HG03108 (cell line): ENCODE measurements around the gene FAM131B.

Experiments used
- ATAC-seq: cut with Tn5 transposase; IDR thresholded peaks from one replicate; pipeline ENCODE4 v1.9.1; 2021; ENCODE audit warnings: moderate library complexity; ENCODE audit not compliant: unreplicated experiment

Gene FAM131B

DNA sequence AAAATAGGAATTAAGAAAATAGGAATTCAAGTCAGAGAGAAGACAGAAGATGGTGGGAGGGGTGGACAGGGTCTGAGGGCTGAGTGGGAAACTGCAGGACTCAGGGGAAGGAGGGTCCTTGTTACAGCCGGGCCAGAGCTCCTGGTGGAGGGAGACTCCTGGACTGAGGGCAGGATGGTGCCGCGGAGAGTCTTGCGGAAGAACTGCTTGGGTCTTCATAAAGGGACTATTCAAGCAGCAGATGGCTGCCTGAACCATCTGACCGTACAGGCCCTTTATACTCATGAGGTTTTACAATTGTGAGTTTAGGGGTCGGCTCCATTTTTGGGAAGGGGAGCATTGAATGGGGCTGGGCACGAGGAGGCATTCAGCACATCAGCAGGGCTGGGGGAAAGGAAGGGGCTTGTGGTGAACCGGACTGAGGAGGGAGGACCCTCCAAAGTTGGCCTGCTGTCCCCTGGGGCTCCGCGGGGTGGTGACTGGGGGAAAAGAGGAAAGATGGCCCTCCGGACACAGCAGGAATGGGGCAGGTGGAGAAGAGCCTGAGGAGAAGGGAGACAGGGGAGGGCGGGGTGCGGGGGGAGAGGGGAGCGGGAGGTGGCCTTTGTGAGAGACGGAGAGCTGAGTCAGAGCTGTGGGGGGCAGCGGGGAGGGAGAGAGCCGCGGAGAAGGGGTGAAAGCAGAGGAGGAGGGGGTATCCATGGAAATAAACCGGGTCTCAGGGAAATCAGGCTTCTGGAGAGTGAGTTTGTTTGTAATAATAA, 1.5 kb downstream of the FAM131B start:
- ATAC-seq, result no peak

DNA sequence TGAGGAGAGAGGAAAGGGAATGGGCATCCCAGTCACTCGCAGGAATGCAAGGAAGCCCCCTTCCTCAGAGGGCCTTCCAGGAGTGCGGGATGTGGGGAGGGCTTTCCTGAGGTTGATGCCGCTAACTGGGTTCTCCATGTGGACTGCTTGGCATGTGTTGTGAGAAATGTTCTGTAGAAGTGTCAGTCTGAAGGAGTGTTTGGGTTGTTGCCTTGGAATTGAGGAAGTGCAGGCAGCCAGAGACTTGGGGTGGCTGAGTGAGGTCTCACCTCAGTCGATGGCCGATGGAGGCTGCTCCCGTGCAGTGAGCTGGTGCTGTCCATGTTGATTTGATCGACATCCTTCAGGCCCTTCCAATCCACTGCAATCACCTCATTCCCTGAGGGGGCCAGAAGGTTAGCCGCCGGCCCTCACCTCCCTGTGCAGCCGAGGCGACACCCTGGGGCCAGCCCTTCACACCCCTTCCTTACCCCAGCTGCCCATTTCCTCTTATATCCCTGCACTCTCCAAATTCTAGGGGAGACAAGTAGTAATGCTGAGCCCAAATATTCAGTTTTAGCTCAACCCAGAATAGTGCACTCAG, 2.7 kb downstream of the FAM131B start:
- ATAC-seq, result no peak

DNA sequence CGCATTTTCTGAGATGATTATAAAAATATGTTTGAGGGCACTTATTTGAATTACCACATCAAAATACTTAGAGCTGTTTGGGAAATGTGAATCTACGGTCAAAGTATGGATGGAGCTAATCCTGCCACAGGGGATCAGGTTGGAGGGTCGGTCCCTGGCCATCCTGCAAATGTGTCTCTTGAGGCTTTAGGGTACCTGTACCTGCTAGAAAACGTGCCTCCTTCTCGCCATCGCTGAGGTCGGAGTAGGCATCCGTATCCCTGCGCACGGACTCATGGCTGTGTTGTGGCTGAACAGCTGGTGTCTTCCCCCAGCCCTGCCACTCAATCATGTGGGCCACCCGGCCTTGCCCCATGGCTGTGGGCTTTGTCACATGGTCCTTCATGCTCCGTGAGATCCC, 3.9 kb downstream of the FAM131B start:
- no peak for ATAC-seq

DNA sequence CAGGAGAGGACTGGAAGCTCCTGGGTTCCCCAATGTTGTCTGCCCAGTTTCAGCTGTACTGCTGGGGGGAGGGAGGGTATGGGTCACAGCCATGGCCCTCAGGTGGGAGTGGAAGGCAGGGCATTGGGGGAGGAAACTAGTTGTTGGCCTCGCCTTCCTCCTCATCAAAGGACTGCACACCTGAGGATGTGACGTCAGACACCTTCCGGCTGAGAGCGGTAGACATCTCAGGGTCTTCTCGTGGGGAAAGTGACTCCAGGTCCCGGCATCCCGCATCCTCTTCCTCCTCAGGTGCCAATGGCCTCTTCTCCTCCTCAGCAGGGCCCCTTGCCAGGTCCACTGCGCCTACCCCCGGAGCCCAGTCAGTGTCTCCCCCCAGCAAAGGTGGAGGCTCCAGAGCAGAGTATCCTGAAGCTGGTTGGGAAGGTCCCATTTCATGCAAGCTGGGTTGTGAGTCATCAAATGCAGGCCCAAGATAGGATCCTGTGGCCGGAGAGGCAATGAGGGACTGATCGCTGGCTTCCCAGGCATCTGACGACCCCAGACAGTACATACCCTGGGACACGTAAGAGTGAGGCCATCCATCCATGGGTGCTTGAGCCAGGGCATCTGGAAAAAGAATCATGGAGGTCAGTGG, 6.0 kb downstream of the FAM131B start:
- ATAC-seq, result no peak

DNA sequence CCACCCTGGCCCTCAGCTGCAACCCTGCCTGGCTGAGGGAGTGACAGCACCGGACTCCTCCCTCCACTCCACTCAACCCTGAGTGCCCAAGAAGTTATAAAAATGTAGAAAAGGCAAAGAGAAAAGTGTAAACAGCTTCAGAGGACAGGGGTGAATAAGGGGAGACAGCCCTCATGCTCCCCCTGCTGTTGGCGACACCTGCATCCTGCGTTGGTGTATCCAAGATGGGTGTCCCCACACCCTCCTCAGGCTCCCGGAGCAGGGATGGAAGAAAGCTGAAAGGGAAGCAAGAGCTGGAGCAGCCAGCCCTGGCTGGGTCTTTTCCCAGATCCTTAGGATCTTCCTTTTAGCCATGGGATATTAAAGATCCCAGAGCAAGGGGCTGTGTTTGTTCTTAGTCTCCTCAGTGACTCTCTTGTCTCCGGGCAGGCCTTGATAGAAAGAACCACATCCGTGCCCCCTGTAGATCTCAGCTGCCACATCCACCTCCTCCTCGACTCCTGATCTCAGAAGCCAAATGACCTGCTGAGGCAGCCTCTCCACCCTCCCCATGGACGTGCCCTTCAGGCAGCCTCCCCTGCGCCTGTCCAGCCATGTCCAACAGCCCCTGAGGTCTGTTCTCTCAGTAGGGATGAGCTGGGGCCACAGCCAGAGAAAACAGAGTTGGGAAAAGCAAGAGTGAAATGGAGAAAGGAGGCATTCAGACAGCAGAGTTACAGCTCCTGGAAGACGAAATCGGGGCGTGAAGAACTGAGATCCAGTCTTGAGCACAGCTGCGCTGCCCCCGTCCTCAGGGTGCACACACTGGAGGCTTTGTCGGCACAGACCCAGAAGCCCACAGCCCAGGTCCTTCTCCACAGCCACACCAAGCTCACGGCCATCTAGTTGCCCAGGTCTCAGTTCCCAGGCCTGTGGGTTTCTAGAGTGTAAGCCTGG, 6.8 kb downstream of the FAM131B start:
- no peak for ATAC-seq

DNA sequence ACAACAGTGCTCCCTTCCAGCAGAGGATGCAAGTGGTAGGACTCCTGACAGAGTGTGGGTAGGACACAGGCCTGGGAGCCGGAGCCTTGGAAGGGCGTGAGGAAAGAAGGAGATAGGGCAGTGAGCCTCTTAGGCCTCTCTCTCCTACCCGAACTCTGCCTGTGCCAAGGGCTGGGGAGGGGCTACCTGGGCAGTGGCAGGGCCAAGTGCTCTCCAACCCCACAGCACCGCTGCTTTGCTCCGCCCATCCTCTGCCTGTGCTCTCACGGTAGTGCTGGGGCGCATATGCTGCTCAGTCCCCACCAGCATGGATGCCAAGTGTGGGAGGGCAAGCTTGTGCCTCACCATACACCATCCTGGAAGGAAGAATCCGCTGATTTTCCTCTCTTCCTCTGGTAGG, 7.5 kb downstream of the FAM131B start:
- ATAC-seq, result no peak

DNA sequence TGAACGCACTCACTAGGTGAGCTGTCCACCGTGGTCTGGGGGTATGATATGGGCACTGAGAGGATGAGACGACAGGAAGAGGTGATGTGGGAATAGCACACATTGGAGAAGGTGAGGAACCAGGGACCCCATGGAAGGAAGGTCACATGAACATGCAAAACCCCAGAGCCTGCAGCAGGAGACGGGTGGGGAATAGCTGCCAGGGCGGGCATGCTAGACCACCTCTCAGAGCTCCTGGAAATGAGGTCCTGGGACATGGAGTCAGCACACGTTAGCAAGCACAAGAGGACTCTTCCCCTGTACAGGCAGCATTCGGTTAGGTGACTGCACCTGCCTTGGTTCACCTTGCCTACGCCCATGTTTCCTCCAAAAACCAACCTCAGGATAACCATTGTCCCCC, 8.1 kb downstream of the FAM131B start:
- ATAC-seq, result no peak

DNA sequence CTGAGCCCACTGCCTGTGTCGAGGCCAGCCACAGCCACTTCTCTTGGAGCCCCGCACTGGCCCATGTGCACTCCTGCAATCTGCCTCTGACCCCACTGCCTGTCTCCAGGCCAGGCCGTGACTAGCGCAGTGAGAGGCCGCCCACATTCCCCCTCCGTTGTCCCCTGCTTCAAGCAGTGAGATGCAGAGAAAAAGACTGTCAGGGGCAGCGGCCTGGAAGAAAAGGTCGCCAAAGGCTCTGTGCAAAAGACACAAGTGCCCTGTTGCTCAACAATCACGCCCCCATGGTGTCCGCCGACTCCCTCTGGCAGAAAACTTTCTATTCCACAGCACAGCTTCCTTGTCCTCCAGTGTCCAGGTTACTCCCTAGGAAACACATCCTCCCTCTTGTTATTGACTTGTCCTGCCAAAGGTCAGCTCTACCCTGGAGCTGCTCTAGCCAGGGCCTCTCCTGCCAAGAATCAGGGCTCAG, 9.9 kb downstream of the FAM131B start:
- no peak for ATAC-seq

DNA sequence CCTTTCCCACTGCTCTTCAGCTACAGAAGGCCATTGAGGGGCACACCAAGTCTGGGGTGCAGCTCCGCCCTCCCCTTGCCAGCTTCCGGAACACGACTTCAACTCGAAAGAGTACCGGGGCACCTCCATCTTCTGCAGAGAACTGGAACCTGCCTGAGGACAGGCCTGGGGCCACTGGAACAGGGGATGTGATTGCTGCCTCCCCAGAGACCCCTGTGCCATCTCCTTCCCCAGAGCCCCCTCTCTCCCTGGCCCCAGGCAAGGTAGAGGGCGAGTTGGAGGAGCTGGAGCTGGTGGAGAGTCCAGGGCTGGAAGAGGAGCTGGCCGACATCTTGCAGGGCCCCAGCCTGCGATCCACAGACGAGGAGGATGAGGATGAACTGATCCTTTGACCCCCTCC, 10.9 kb downstream of the FAM131B start:
- ATAC-seq, result no peak

DNA sequence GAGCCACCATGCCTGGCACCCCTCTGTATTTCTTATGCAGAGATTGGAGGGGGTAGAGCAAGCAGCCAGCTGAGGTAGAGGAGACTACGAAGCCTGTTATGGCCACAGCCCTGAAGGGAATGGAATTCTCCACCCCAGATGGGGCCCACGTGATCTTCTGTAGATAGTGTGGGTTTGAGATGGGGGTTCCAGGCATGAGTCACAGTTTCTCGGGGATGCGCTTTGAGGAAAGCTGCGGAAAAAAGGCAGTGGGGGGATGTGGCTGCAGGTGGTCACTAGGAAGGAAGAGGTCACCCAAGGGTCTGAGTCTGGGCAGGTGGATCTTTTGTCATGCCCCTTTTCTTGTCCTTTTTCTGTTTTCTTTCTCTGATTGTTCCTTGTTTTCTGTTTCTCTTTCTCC, 11.5 kb downstream of the FAM131B start:
- no peak for ATAC-seq

DNA sequence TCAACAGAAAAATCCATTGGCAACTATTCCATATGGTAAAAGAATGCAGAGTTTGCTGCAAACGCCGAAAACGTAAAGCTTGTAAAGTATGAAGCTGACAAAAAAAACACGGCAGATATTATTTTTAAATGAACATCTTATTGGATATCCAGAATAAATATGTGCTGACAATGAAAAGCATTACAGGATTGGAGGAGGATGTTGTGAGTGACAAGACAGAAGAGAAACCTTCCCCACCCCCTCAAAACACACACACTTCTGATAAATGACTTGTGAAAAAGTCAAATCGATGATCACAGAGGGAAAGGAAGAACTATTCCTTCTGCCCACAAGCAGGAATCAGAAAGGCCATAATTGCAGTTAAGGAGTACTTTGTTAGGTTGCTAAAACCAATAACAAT, 14.6 kb downstream of the FAM131B start:
- no peak for ATAC-seq

DNA sequence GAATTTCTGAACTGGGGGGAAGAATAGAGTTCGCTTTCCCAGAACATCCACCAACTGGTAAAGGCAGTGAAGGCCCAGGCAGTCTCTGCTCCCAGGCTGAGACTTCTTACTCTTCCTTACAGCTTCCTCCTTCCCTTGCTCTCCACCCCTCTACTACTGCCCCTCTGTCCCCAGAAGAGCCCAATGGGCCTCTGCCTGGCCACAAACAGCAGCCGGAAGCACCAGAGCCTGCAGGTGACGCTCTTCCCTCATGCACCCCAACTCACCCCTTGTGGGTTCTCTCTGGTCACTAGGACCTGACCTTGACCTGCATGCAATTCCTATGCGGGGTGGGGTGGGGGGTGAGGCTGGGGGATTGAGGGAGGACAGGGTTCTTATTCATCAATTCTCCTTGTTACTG, 16.5 kb downstream of the FAM131B start:
- no peak for ATAC-seq

DNA sequence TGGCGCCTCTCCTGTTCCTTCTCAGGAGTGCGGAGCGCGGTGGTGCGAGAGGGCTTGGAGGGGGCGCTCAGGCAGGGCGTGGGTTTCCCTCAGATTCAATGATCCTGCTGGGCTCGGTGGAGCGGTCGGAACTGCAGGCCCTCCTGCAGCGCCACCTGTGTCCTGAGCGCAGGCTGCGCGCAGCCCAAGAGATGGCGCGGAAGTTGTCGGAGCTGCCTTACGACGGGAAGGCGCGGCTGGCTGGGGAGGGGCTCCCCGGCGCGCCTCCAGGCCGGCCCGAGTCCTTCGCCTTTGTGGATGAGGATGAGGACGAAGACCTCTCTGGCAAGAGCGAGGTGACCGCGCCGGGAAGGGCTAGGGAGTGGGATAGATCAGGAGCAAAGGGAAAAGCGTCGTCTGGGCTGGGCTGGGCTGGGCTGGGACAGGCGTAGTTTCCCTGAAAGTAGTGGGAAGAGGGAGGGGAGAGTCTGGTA, 17.0 kb downstream of the FAM131B start:
- ATAC-seq, result peak; percentile 73

DNA sequence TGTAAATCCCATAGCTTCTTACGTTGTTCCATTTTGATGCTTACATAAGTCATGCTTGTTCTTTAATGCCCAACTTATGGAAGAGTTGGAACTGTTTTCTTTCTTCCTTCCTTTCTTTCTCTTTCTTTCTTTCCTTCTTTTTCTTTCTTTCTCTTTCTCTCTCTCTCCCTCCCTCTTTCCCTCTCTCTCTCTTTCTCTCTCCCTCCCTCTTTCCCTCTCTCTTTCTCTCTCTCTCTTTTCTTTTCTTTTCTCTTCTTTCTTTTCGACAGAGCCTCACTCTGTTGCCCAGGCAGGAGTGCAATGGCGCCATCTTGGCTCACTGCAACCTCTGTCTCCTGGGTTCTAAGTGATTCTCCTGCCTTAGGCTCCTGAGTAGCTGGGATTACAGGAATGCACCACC, 18.9 kb downstream of the FAM131B start:
- ATAC-seq, result no peak

DNA sequence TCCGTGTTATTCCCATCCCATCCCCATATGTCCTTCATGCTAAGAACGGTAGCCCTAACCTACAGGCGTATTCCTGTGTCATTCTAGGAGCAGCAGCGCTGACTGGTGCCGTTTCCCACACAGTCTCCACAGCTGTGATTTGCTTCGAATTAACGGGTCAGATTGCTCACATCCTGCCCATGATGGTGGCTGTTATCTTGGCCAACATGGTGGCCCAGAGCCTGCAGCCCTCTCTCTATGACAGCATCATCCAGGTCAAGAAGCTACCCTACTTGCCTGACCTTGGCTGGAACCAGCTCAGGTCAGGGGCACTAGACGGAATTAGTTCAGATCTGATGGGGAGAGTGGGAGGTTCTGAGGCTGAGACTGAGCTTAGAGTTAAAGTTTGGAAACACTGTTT, 20.7 kb downstream of the FAM131B start:
- ATAC-seq, result no peak

DNA sequence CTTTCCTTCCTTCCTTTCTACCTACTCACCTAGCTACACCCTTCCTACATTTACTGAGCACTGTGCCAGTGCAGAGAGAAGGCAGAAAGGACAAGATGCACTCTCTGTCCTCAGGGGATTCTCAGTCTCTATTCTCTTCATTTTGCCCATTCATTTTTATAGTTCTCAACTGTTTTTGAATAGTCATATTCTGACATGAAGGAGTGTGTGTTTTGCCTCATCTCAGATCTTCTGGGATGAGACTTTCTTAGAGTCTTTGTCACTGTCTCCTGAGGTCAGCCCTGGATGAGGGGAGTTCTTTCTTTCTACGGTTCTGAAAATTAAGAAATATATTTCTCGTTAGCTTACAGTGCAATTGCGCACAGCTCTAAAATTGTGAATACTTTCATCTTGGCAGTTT, 25.3 kb downstream of the FAM131B start:
- ATAC-seq, result no peak

DNA sequence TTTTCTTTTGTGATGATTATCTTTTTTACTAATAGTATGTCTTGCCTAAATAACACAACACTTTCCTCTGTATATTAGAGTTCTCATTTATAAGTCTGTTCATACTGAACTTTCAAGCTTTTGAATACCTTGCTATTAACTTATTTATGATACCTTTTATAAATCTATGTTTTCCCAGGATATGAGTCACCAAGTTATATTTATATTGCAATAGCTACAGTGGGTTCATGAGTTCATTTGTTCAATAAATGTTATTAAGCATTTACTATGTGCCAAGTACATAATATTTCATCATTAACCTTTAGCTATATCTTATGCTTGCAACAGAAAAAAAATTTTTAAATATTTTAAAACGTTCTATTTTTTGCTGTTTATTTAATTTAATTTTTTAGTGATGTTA, 28.3 kb downstream of the FAM131B start:
- ATAC-seq, result no peak

DNA sequence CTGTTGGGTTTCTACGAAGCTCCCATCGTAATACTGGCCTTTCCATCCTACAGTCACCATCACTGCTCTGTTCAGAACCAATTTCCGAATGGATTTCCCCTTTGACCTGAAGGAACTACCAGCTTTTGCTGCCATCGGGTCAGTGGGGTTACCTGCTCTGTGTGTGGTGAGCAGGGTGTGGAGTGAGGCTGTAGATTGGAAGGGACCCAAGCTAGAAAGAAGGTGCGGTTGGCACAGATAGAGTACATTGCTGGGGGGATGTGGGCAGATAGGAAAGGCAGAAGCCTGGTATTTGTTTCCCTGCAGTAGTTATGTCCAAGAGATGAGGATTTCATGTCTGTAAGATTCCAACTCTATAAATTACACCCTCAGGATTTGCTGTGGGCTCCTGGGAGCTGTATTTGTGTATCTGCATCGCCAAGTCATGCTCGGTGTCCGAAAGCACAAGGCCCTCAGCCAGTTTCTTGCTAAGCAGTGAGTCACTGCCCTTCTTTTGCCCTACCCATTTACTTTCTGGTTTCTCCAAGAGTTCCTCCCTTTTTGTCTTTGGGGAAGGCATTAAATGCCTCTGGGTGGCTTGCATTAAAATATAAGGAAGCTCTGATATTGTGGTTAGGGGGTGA, 31.2 kb downstream of the FAM131B start:
- no peak for ATAC-seq

DNA sequence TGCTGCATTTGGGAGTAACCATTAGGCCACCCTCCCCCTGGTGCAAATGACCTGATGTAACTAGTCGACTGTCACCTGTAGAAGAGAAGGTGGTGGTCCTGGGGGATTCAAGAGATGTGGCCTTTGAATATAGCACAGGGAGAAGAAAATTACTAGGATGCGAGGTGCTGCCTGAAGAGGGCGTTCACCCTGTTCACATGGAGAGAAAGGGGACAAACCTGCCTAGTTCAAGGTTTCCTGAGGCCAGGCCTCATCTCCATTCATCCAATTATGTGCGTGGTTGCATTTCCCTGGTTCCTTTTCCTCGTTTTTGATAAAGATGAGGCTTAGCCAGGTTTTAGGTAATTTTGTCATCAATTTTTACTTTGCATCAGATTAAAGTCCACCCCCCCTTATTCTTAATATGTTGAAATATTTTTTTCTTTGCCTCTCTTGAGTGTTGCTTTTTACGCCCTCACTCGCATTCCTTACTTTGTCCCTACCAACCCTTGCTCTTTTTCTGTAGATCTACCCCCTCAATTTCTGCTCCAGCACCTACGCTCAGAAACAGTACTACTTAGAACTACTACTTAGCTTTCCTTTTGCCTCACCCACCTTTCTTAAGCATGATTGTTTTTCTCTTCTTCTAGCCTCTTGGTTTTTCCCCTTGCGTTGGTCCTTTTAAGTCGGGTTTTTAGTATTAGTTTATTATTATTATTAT, 32.9 kb downstream of the FAM131B start:
- no peak for ATAC-seq

DNA sequence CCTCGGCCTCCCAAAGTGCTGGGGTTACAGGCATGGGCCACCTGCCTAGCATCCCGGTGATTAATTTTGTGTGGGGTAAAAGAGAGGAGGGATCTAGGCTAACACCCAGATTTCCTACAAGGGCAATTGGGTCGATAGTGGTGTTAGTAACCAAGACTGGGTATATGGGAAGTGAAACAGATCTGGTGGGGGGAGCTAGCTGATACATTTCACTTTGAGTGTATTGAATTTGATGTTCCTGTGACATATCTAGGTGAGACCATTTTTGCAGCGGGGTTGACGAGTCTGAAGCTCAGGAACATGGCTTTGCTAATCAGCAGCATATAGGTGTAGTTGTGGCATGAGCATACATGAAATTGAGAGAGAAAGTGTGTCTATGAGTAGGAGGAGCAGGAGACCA, 34.6 kb downstream of the FAM131B start:
- ATAC-seq, result no peak
